ENCODE measurements around the gene OR51M1.
"Not testable (repeated sequence)": the region's sequence is repeated elsewhere in the genome, so short reads cannot be mapped to it uniquely, and the experiment has no call there.

The OR51M1 gene

GRCh38 chr11:5364214-5364613, 19.4 kb upstream of the OR51M1 start:
- 100% methylated on average over 1 of the region's 2 CpGs for WGBS (ENCODE audit: insufficient coverage)
- Histone ChIP-seq H3K27ac (ENCODE audit: insufficient read depth in 1 of 2, low read depth in 1 of 2, low read length in 2 of 2, poor library complexity in 1 of 2, severe bottlenecking in 2 of 2) (no peak overlapping the region), H3K4me3 (ENCODE audit: control insufficient read depth in 1 of 7, extremely low read depth in 1 of 7, insufficient read depth in 4 of 7, low read depth in 2 of 7, low read length in 6 of 7) (no peak overlapping the region), H3K4me1 (ENCODE audit: control extremely low read depth in 1 of 4, control insufficient read depth in 4 of 4, insufficient read depth in 4 of 4, low read length in 3 of 4) (no peaks in the 10 kb centered on the region), H3K27me3 (replicated peaks in 2 of 5; ENCODE audit: control insufficient read depth in 4 of 5, insufficient read depth in 5 of 5, low read length in 4 of 5) (peaks cover 0 to 2% (median 0%) of the 10 kb centered on the region in 5 experiments), H3K9me3 (ENCODE audit: control extremely low read depth in 1 of 5, control insufficient read depth in 4 of 5, insufficient read depth in 2 of 5, low read depth in 1 of 5, low read length in 4 of 5) (no peaks in the 10 kb centered on the region), H3K36me3 (ENCODE audit: control insufficient read depth in 4 of 4, insufficient read depth in 4 of 4, low read length in 3 of 4) (no peaks in the 10 kb centered on the region)
- CTCF ChIA-PET: interaction anchor here (0.6 to 1.6 kb wide), 4 partner anchors 75 to 161 kb away, joined by 3 to 4 read pairs (median 3); no protein-coding TSS in a partner anchor
- DNase-seq: no peak
- POLR2A ChIA-PET: no interaction called here

GRCh38 chr11:5366365-5366764, 17.2 kb upstream of the OR51M1 start:
- DNase-seq; H3K9me3 ChIP-seq (ENCODE audit: control extremely low read depth in 1 of 5, control insufficient read depth in 4 of 5, insufficient read depth in 2 of 5, low read depth in 1 of 5, low read length in 4 of 5); H3K4me1 ChIP-seq (ENCODE audit: control extremely low read depth in 1 of 4, control insufficient read depth in 4 of 4, insufficient read depth in 4 of 4, low read length in 3 of 4); H3K27me3 ChIP-seq (replicated peaks in 2 of 5; ENCODE audit: control insufficient read depth in 4 of 5, insufficient read depth in 5 of 5, low read length in 4 of 5); H3K27ac ChIP-seq (ENCODE audit: insufficient read depth in 1 of 2, low read depth in 1 of 2, low read length in 2 of 2, poor library complexity in 1 of 2, severe bottlenecking in 2 of 2); POLR2A ChIA-PET; H3K36me3 ChIP-seq (ENCODE audit: control insufficient read depth in 4 of 4, insufficient read depth in 4 of 4, low read length in 3 of 4); H3K4me3 ChIP-seq (ENCODE audit: control insufficient read depth in 1 of 7, extremely low read depth in 1 of 7, insufficient read depth in 4 of 7, low read depth in 2 of 7, low read length in 6 of 7): not testable (repeated sequence)
- CTCF ChIA-PET: interaction anchor here (1.1 kb wide), 1 partner anchor 15 kb away, joined by 3 read pairs; no protein-coding TSS in a partner anchor
- 98% methylated on average over 5 of the region's 6 CpGs for WGBS (ENCODE audit: insufficient coverage)

GRCh38 chr11:5366856-5367255, 16.8 kb upstream of the OR51M1 start:
- ChIA-PET CTCF (interaction anchor here (1.1 kb wide), 1 partner anchor 15 kb away, joined by 3 read pairs; no protein-coding TSS in a partner anchor), POLR2A (no interaction called here)
- H3K9me3 ChIP-seq (ENCODE audit: control extremely low read depth in 1 of 5, control insufficient read depth in 4 of 5, insufficient read depth in 2 of 5, low read depth in 1 of 5, low read length in 4 of 5): no peaks in the 10 kb centered on the region
- WGBS (ENCODE audit: insufficient coverage): no CpG with 5 or more reads among the region's 1 CpG
- H3K4me3 ChIP-seq (ENCODE audit: control insufficient read depth in 1 of 7, extremely low read depth in 1 of 7, insufficient read depth in 4 of 7, low read depth in 2 of 7, low read length in 6 of 7): no peak overlapping the region
- no peaks in the 10 kb centered on the region for H3K36me3 ChIP-seq (ENCODE audit: control insufficient read depth in 4 of 4, insufficient read depth in 4 of 4, low read length in 3 of 4)
- H3K27ac ChIP-seq (ENCODE audit: insufficient read depth in 1 of 2, low read depth in 1 of 2, low read length in 2 of 2, poor library complexity in 1 of 2, severe bottlenecking in 2 of 2): no peak overlapping the region
- no peak for DNase-seq
- H3K27me3 ChIP-seq (replicated peaks in 2 of 5; ENCODE audit: control insufficient read depth in 4 of 5, insufficient read depth in 5 of 5, low read length in 4 of 5): peaks cover 0 to 2% (median 0%) of the 10 kb centered on the region in 5 experiments
- no peaks in the 10 kb centered on the region for H3K4me1 ChIP-seq (ENCODE audit: control extremely low read depth in 1 of 4, control insufficient read depth in 4 of 4, insufficient read depth in 4 of 4, low read length in 3 of 4)

GRCh38 chr11:5367448-5368074, 16.1 kb upstream of the OR51M1 start:
- ChIA-PET CTCF (interaction anchor here (1.1 kb wide), 1 partner anchor 14 kb away, joined by 3 read pairs; no protein-coding TSS in a partner anchor), POLR2A (interaction anchor here (0.6 kb wide), 1 partner anchor 960 kb away, joined by 3 read pairs; no protein-coding TSS in a partner anchor)
- 100% methylated on average over 1 of the region's 2 CpGs for WGBS (ENCODE audit: insufficient coverage)
- H3K36me3 ChIP-seq (ENCODE audit: control insufficient read depth in 4 of 4, insufficient read depth in 4 of 4, low read length in 3 of 4): no peaks in the 10 kb centered on the region
- peaks cover 0 to 2% (median 0%) of the 10 kb centered on the region in 5 experiments for H3K27me3 ChIP-seq (replicated peaks in 2 of 5; ENCODE audit: control insufficient read depth in 4 of 5, insufficient read depth in 5 of 5, low read length in 4 of 5)
- H3K27ac ChIP-seq (ENCODE audit: insufficient read depth in 1 of 2, low read depth in 1 of 2, low read length in 2 of 2, poor library complexity in 1 of 2, severe bottlenecking in 2 of 2): no peak overlapping the region
- no peak overlapping the region for H3K4me3 ChIP-seq (ENCODE audit: control insufficient read depth in 1 of 7, extremely low read depth in 1 of 7, insufficient read depth in 4 of 7, low read depth in 2 of 7, low read length in 6 of 7)
- DNase-seq: peak in 1 of 3 donors; percentile 10
- H3K9me3 ChIP-seq (ENCODE audit: control extremely low read depth in 1 of 5, control insufficient read depth in 4 of 5, insufficient read depth in 2 of 5, low read depth in 1 of 5, low read length in 4 of 5): no peaks in the 10 kb centered on the region
- H3K4me1 ChIP-seq (ENCODE audit: control extremely low read depth in 1 of 4, control insufficient read depth in 4 of 4, insufficient read depth in 4 of 4, low read length in 3 of 4): no peaks in the 10 kb centered on the region

- peaks cover 0 to 2% (median 0%) of the 10 kb centered on the region in 5 experiments for H3K27me3 ChIP-seq (replicated peaks in 2 of 5; ENCODE audit: control insufficient read depth in 4 of 5, insufficient read depth in 5 of 5, low read length in 4 of 5)
- no peak overlapping the region for H3K27ac ChIP-seq (ENCODE audit: insufficient read depth in 1 of 2, low read depth in 1 of 2, low read length in 2 of 2, poor library complexity in 1 of 2, severe bottlenecking in 2 of 2)
- no peaks in the 10 kb centered on the region for H3K4me1 ChIP-seq (ENCODE audit: control extremely low read depth in 1 of 4, control insufficient read depth in 4 of 4, insufficient read depth in 4 of 4, low read length in 3 of 4)
- no peak overlapping the region for H3K4me3 ChIP-seq (ENCODE audit: control insufficient read depth in 1 of 7, extremely low read depth in 1 of 7, insufficient read depth in 4 of 7, low read depth in 2 of 7, low read length in 6 of 7)
- ChIA-PET CTCF (no interaction called here), POLR2A (no interaction called here)
- WGBS (ENCODE audit: insufficient coverage): no CpG with 5 or more reads among the region's 3 CpGs
- no peak for DNase-seq
- no peaks in the 10 kb centered on the region for H3K36me3 ChIP-seq (ENCODE audit: control insufficient read depth in 4 of 4, insufficient read depth in 4 of 4, low read length in 3 of 4)
- peaks cover 0 to 3% (median 0%) of the 10 kb centered on the region in 5 experiments for H3K9me3 ChIP-seq (ENCODE audit: control extremely low read depth in 1 of 5, control insufficient read depth in 4 of 5, insufficient read depth in 2 of 5, low read depth in 1 of 5, low read length in 4 of 5)
These were observed 15.0 kb upstream of the OR51M1 start for GRCh38 chr11:5368502-5369043.

GRCh38 chr11:5369789-5370188, 13.8 kb upstream of the OR51M1 start:
- Histone ChIP-seq H3K4me3 (ENCODE audit: control insufficient read depth in 1 of 7, extremely low read depth in 1 of 7, insufficient read depth in 4 of 7, low read depth in 2 of 7, low read length in 6 of 7) (no peak overlapping the region), H3K27ac (ENCODE audit: insufficient read depth in 1 of 2, low read depth in 1 of 2, low read length in 2 of 2, poor library complexity in 1 of 2, severe bottlenecking in 2 of 2) (no peak overlapping the region), H3K4me1 (ENCODE audit: control extremely low read depth in 1 of 4, control insufficient read depth in 4 of 4, insufficient read depth in 4 of 4, low read length in 3 of 4) (no peaks in the 10 kb centered on the region), H3K36me3 (ENCODE audit: control insufficient read depth in 4 of 4, insufficient read depth in 4 of 4, low read length in 3 of 4) (no peaks in the 10 kb centered on the region), H3K9me3 (ENCODE audit: control extremely low read depth in 1 of 5, control insufficient read depth in 4 of 5, insufficient read depth in 2 of 5, low read depth in 1 of 5, low read length in 4 of 5) (peaks cover 0 to 3% (median 0%) of the 10 kb centered on the region in 5 experiments), H3K27me3 (replicated peaks in 2 of 5; ENCODE audit: control insufficient read depth in 4 of 5, insufficient read depth in 5 of 5, low read length in 4 of 5) (peaks cover 0 to 2% (median 0%) of the 10 kb centered on the region in 5 experiments)
- CTCF ChIA-PET: interaction anchor here (1.5 to 2.3 kb wide), 2 partner anchors 168 to 245 kb away, joined by 5 to 8 read pairs; no protein-coding TSS in a partner anchor
- POLR2A ChIA-PET: no interaction called here
- peak; percentile 26 to 58 (median 50) for DNase-seq

GRCh38 chr11:5380740-5381342, 2.8 kb upstream of the OR51M1 start:
- no peaks in the 10 kb centered on the region for H3K9me3 ChIP-seq (ENCODE audit: control extremely low read depth in 1 of 5, control insufficient read depth in 4 of 5, insufficient read depth in 2 of 5, low read depth in 1 of 5, low read length in 4 of 5)
- peaks cover 0 to 5% (median 0%) of the 10 kb centered on the region in 5 experiments for H3K27me3 ChIP-seq (replicated peaks in 2 of 5; ENCODE audit: control insufficient read depth in 4 of 5, insufficient read depth in 5 of 5, low read length in 4 of 5)
- H3K27ac ChIP-seq (ENCODE audit: insufficient read depth in 1 of 2, low read depth in 1 of 2, low read length in 2 of 2, poor library complexity in 1 of 2, severe bottlenecking in 2 of 2): no peak overlapping the region
- no peaks in the 10 kb centered on the region for H3K4me1 ChIP-seq (ENCODE audit: control extremely low read depth in 1 of 4, control insufficient read depth in 4 of 4, insufficient read depth in 4 of 4, low read length in 3 of 4)
- H3K36me3 ChIP-seq (ENCODE audit: control insufficient read depth in 4 of 4, insufficient read depth in 4 of 4, low read length in 3 of 4): no peaks in the 10 kb centered on the region
- WGBS (ENCODE audit: insufficient coverage): 100% methylated on average over 3 of the region's 4 CpGs
- ChIA-PET CTCF (interaction anchor here (0.7 to 2.3 kb wide), 7 partner anchors 10 to 256 kb away, joined by 3 to 14 read pairs (median 6); no protein-coding TSS in a partner anchor), POLR2A (interaction anchor here (0.7 kb wide), 1 partner anchor 14 kb away, joined by 3 read pairs; no protein-coding TSS in a partner anchor)
- no peak overlapping the region for H3K4me3 ChIP-seq (ENCODE audit: control insufficient read depth in 1 of 7, extremely low read depth in 1 of 7, insufficient read depth in 4 of 7, low read depth in 2 of 7, low read length in 6 of 7)
- peak; percentile 50 to 64 (median 54) for DNase-seq

Data from common myeloid progenitor, CD34-positive (primary cell).